Measurements from ENCODE around the gene KLHDC8B. TPM values are rescaled to one million over a fixed set of nuclear protein-coding genes. Genes with fewer than 3 reads are reported as not detected.

The KLHDC8B gene
- total and polyA plus RNA-seq, 9 donors = 64.2 to 135 (median 92.4) TPM

GRCh38 chr3:49177073-49177472 lies 5.7 kb downstream of the KLHDC8B start:
- peaks cover 57% of the 10 kb centered on the region for H3K4me1 ChIP-seq (ENCODE audit: control insufficient read depth, insufficient read depth, low read length)
- H3K9me3 ChIP-seq (replicated peaks; ENCODE audit: control insufficient read depth, low read depth, low read length) = no peaks in the 10 kb centered on the region
- WGBS (ENCODE audit: insufficient coverage) = no CpG with 5 or more reads among the region's 2 CpGs
- H3K4me3 ChIP-seq (ENCODE audit: low read length) = no peak overlapping the region
- DNase-seq = no peak
- no peak overlapping the region for H3K27ac ChIP-seq (ENCODE audit: low read length)
- no peaks in the 10 kb centered on the region for H3K27me3 ChIP-seq (ENCODE audit: control insufficient read depth, insufficient read depth, low read length)
- H3K36me3 ChIP-seq (ENCODE audit: control insufficient read depth, insufficient read depth, low read length) = peaks cover 55% of the 10 kb centered on the region

- DNase-seq = no peak
- Histone ChIP-seq H3K27ac (ENCODE audit: low read length) (no peak overlapping the region), H3K9me3 (replicated peaks; ENCODE audit: control insufficient read depth, low read depth, low read length) (no peaks in the 10 kb centered on the region), H3K27me3 (ENCODE audit: control insufficient read depth, insufficient read depth, low read length) (no peaks in the 10 kb centered on the region), H3K4me3 (ENCODE audit: low read length) (no peak overlapping the region), H3K4me1 (ENCODE audit: control insufficient read depth, insufficient read depth, low read length) (peaks cover 29% of the 10 kb centered on the region), H3K36me3 (ENCODE audit: control insufficient read depth, insufficient read depth, low read length) (peaks cover 32% of the 10 kb centered on the region)
Measured at GRCh38 chr3:49180116-49180515, 8.7 kb downstream of the KLHDC8B start.

GRCh38 chr3:49181351-49181750 lies 10.0 kb downstream of the KLHDC8B start:
- Histone ChIP-seq H3K9me3 (replicated peaks; ENCODE audit: control insufficient read depth, low read depth, low read length) (no peaks in the 10 kb centered on the region), H3K27me3 (ENCODE audit: control insufficient read depth, insufficient read depth, low read length) (no peaks in the 10 kb centered on the region), H3K27ac (ENCODE audit: low read length) (no peak overlapping the region), H3K36me3 (ENCODE audit: control insufficient read depth, insufficient read depth, low read length) (peaks cover 20% of the 10 kb centered on the region), H3K4me1 (ENCODE audit: control insufficient read depth, insufficient read depth, low read length) (peaks cover 18% of the 10 kb centered on the region), H3K4me3 (ENCODE audit: low read length) (no peak overlapping the region)
- no CpG with 5 or more reads among the region's 6 CpGs for WGBS (ENCODE audit: insufficient coverage)
- no peak for DNase-seq

GRCh38 chr3:49182682-49183081 lies 11.3 kb downstream of the KLHDC8B start:
- Histone ChIP-seq H3K27me3 (ENCODE audit: control insufficient read depth, insufficient read depth, low read length) (no peaks in the 10 kb centered on the region), H3K36me3 (ENCODE audit: control insufficient read depth, insufficient read depth, low read length) (peaks cover 10% of the 10 kb centered on the region), H3K4me1 (ENCODE audit: control insufficient read depth, insufficient read depth, low read length) (peaks cover 7% of the 10 kb centered on the region), H3K27ac (ENCODE audit: low read length) (no peak overlapping the region), H3K9me3 (replicated peaks; ENCODE audit: control insufficient read depth, low read depth, low read length) (no peaks in the 10 kb centered on the region), H3K4me3 (ENCODE audit: low read length) (no peak overlapping the region)
- WGBS (ENCODE audit: insufficient coverage) = 73% methylated on average over 15 of the region's 24 CpGs
- DNase-seq = no peak

- Histone ChIP-seq H3K4me1 (ENCODE audit: control insufficient read depth, insufficient read depth, low read length) (peaks cover 2% of the 10 kb centered on the region), H3K9me3 (replicated peaks; ENCODE audit: control insufficient read depth, low read depth, low read length) (no peaks in the 10 kb centered on the region), H3K36me3 (ENCODE audit: control insufficient read depth, insufficient read depth, low read length) (peaks cover 2% of the 10 kb centered on the region), H3K27me3 (ENCODE audit: control insufficient read depth, insufficient read depth, low read length) (no peaks in the 10 kb centered on the region), H3K27ac (ENCODE audit: low read length) (no peak overlapping the region), H3K4me3 (ENCODE audit: low read length) (no peak overlapping the region)
- WGBS (ENCODE audit: insufficient coverage) = no CpG with 5 or more reads among the region's 1 CpG
- no peak for DNase-seq
Measured at GRCh38 chr3:49183873-49184272, 12.5 kb downstream of the KLHDC8B start.

GRCh38 chr3:49191741-49192140 lies 20.3 kb downstream of the KLHDC8B start:
- no CpG with 5 or more reads among the region's 1 CpG for WGBS (ENCODE audit: insufficient coverage)
- Histone ChIP-seq H3K36me3 (ENCODE audit: control insufficient read depth, insufficient read depth, low read length) (no peaks in the 10 kb centered on the region), H3K27ac (ENCODE audit: low read length) (no peak overlapping the region), H3K9me3 (replicated peaks; ENCODE audit: control insufficient read depth, low read depth, low read length) (no peaks in the 10 kb centered on the region), H3K27me3 (ENCODE audit: control insufficient read depth, insufficient read depth, low read length) (no peaks in the 10 kb centered on the region), H3K4me1 (ENCODE audit: control insufficient read depth, insufficient read depth, low read length) (no peaks in the 10 kb centered on the region), H3K4me3 (ENCODE audit: low read length) (no peak overlapping the region)
- no peak for DNase-seq

- 76% methylated on average over 3 of the region's 3 CpGs for WGBS (ENCODE audit: insufficient coverage)
- Histone ChIP-seq H3K36me3 (ENCODE audit: control insufficient read depth, insufficient read depth, low read length) (no peaks in the 10 kb centered on the region), H3K4me1 (ENCODE audit: control insufficient read depth, insufficient read depth, low read length) (peaks cover 16% of the 10 kb centered on the region), H3K9me3 (replicated peaks; ENCODE audit: control insufficient read depth, low read depth, low read length) (no peaks in the 10 kb centered on the region), H3K4me3 (ENCODE audit: low read length) (no peak overlapping the region), H3K27ac (ENCODE audit: low read length) (peak overlapping the region; percentile 87), H3K27me3 (ENCODE audit: control insufficient read depth, insufficient read depth, low read length) (no peaks in the 10 kb centered on the region)
- no peak for DNase-seq
Measured at GRCh38 chr3:49198161-49198560, 26.8 kb downstream of the KLHDC8B start.

- DNase-seq = no peak
- no peaks in the 10 kb centered on the region for H3K36me3 ChIP-seq (ENCODE audit: control insufficient read depth, insufficient read depth, low read length)
- WGBS (ENCODE audit: insufficient coverage) = 50% methylated on average over 23 of the region's 24 CpGs
- no peaks in the 10 kb centered on the region for H3K9me3 ChIP-seq (replicated peaks; ENCODE audit: control insufficient read depth, low read depth, low read length)
- peaks cover 16% of the 10 kb centered on the region for H3K4me1 ChIP-seq (ENCODE audit: control insufficient read depth, insufficient read depth, low read length)
- peak overlapping the region; percentile 59 for H3K4me3 ChIP-seq (ENCODE audit: low read length)
- H3K27ac ChIP-seq (ENCODE audit: low read length) = peak overlapping the region; percentile 87
- H3K27me3 ChIP-seq (ENCODE audit: control insufficient read depth, insufficient read depth, low read length) = no peaks in the 10 kb centered on the region
Measured at GRCh38 chr3:49198611-49199230, 27.3 kb downstream of the KLHDC8B start.

- peak; percentile 96 for DNase-seq
- Histone ChIP-seq H3K27me3 (ENCODE audit: control insufficient read depth, insufficient read depth, low read length) (no peaks in the 10 kb centered on the region), H3K9me3 (replicated peaks; ENCODE audit: control insufficient read depth, low read depth, low read length) (no peaks in the 10 kb centered on the region), H3K36me3 (ENCODE audit: control insufficient read depth, insufficient read depth, low read length) (no peaks in the 10 kb centered on the region), H3K4me1 (ENCODE audit: control insufficient read depth, insufficient read depth, low read length) (peaks cover 16% of the 10 kb centered on the region), H3K27ac (ENCODE audit: low read length) (peak overlapping the region; percentile 94), H3K4me3 (ENCODE audit: low read length) (peak overlapping the region; percentile 59)
- 19% methylated on average over 41 of the region's 53 CpGs for WGBS (ENCODE audit: insufficient coverage)
Measured at GRCh38 chr3:49199239-49199899, 28.0 kb downstream of the KLHDC8B start.

- DNase-seq = no peak
- WGBS (ENCODE audit: insufficient coverage) = 57% methylated on average over 10 of the region's 15 CpGs
- no peaks in the 10 kb centered on the region for H3K27me3 ChIP-seq (ENCODE audit: control insufficient read depth, insufficient read depth, low read length)
Measured at GRCh38 chr3:49199900-49200281, 28.5 kb downstream of the KLHDC8B start.

More at GRCh38 chr3:49199900-49200281, 28.5 kb downstream of the KLHDC8B start:
- Histone ChIP-seq H3K9me3 (replicated peaks; ENCODE audit: control insufficient read depth, low read depth, low read length) (no peaks in the 10 kb centered on the region), H3K27ac (ENCODE audit: low read length) (peak overlapping the region; percentile 94), H3K4me3 (ENCODE audit: low read length) (peak overlapping the region; percentile 59), H3K36me3 (ENCODE audit: control insufficient read depth, insufficient read depth, low read length) (no peaks in the 10 kb centered on the region), H3K4me1 (ENCODE audit: control insufficient read depth, insufficient read depth, low read length) (peaks cover 16% of the 10 kb centered on the region)

Measured in muscle of leg (tissue), 11 donors.